GM12801 (cell line): ENCODE measurements around the gene GLB1L2.

Experiments
- CTCF ChIP-seq: IDR thresholded peaks from one replicate; pipeline ENCODE4 v1.5.1; 2011; ENCODE audit warnings: control low read depth; ENCODE audit not compliant: insufficient read length; ENCODE audit errors: extremely low read depth

Gene GLB1L2

GRCh38 chr11:134407321-134407828 is 75.6 kb downstream of the GLB1L2 start:
- TF ChIP-seq CTCF: no peak

GRCh38 chr11:134407923-134408322 is 76.1 kb downstream of the GLB1L2 start:
- no peak for TF ChIP-seq CTCF

GRCh38 chr11:134409552-134410429 is 78.0 kb downstream of the GLB1L2 start:
- TF ChIP-seq CTCF: no peak

- no peak for TF ChIP-seq CTCF
These were observed 79.0 kb downstream of the GLB1L2 start for GRCh38 chr11:134410766-134411165.

- no peak for TF ChIP-seq CTCF
These were observed 80.6 kb downstream of the GLB1L2 start, which contains the start of gene B3GAT1 for GRCh38 chr11:134412203-134413042. Gene B3GAT1, minus strand, starts transcription at chr11:134412242. Its CDS starts 24,583 bp downstream, at chr11:134387659.

- no peak for TF ChIP-seq CTCF
These were observed 81.4 kb downstream of the GLB1L2 start for GRCh38 chr11:134413043-134413825.
